GM12878 (cell line): Measurements from ENCODE around the gene TMTC1. TPM values are rescaled to one million over a fixed set of nuclear protein-coding genes. Genes with fewer than 3 reads are reported as not detected.

Experiments used
- JUNB ChIP-seq: IDR thresholded peaks from 2 replicates; pipeline ENCODE4 v1.6.1; 2016; ENCODE audit warnings: antibody characterized with exemption, mild to moderate bottlenecking
- NFYB ChIP-seq: IDR thresholded peaks from 2 replicates; pipeline ENCODE4 v1.6.1; 2011; ENCODE audit warnings: low read depth, mild to moderate bottlenecking, low read length, improper control_type of control experiment, moderate library complexity; ENCODE audit not compliant: insufficient read depth
- STAT1 ChIP-seq: fragments of 450-650 bp; conservative IDR thresholded peaks from 2 replicates; pipeline ENCODE4 v1.6.1; 2014; ENCODE audit warnings: antibody characterized with exemption, mild to moderate bottlenecking
- polyA plus RNA-seq, 11 experiments: library from polyadenylated mRNA; depleted of rRNA in 4 of 11; unstranded in 6 of 11; stranded (reverse) in 5 of 11; fragments of >200 nt; fragmentation: Nextera tagmentation in 4 of 11; fragmentation: Illumina TruSeq in 1 of 11; extraction: Ambion mirVana in 4 of 11; extraction: Trizol in 1 of 11; gene quantifications; 1 replicate in 1 of 11; 2 replicates in 10 of 11; pipeline versions ENCODE4 v1.2.1 to v1.2.3, GENCODE V29; 2011 to 2016; ENCODE audit warnings: inconsistent platforms in 2 of 11, missing spikeins in 2 of 11, low read depth in 1 of 11
- total RNA-seq, 4 experiments: library from RNA; depleted of rRNA in 3 of 4; stranded (reverse); fragments of >200 nt in 3 of 4; fragmentation: Illumina TruSeq in 1 of 4; extraction: Trizol in 1 of 4; gene quantifications; 2 replicates each; pipeline versions ENCODE4 v1.2.1 to v1.2.3, GENCODE V29; 2013 to 2021
- TF ChIP-seq, protein P1 (sequence below): fragments of 450-650 bp; IDR thresholded peaks from 2 replicates; pipeline ENCODE4 v1.6.1; 2016; ENCODE audit warnings: mild to moderate bottlenecking
- TF ChIP-seq, protein P2 (sequence below): fragments of 450-650 bp; IDR thresholded peaks from 2 replicates; pipeline ENCODE4 v1.6.1; 2018; ENCODE audit warnings: mild to moderate bottlenecking, low read depth, moderate library complexity; ENCODE audit not compliant: partially characterized antibody
- TF ChIP-seq, protein P3 (sequence below): fragments of 450-650 bp; IDR thresholded peaks from 2 replicates; pipeline ENCODE4 v1.6.1; 2017; ENCODE audit warnings: mild to moderate bottlenecking, moderate library complexity
- TF ChIP-seq, protein P4 (sequence below): IDR thresholded peaks from 2 replicates; pipeline ENCODE4 v1.6.1; 2011; ENCODE audit warnings: low read depth, mild to moderate bottlenecking, low read length, moderate library complexity, borderline replicate concordance; ENCODE audit errors: extremely low read depth

Gene TMTC1
- total and polyA plus RNA-seq, 10 of the 15 experiments (the other 5 are each of a cell fraction or from before 2014, with no cell fraction given): 0.10 to 20.9 (median 0.57) TPM

DNA sequence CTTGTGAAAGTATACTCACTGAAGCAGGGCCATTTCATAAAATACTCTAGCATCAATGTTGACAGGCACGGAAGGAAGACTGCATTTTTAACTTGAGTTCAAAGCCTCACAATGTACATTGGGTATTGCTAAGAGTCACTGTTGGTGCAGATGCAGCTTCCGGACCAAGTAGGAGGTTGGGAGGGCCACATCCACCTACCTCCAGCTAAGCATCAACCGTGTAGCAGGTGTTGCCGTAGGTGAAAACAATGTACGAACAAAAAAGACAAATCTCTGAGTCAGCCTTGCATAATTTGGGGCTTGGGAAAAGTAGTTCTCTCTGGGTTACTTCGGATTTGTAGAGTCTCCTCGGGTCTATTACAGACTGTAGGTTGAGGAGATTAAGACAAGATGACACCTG, 48.1 kb downstream of the TMTC1 start (continued):
- TF ChIP-seq, protein P1, sequence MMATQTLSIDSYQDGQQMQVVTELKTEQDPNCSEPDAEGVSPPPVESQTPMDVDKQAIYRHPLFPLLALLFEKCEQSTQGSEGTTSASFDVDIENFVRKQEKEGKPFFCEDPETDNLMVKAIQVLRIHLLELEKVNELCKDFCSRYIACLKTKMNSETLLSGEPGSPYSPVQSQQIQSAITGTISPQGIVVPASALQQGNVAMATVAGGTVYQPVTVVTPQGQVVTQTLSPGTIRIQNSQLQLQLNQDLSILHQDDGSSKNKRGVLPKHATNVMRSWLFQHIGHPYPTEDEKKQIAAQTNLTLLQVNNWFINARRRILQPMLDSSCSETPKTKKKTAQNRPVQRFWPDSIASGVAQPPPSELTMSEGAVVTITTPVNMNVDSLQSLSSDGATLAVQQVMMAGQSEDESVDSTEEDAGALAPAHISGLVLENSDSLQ: no peak
- TF ChIP-seq, protein P2, sequence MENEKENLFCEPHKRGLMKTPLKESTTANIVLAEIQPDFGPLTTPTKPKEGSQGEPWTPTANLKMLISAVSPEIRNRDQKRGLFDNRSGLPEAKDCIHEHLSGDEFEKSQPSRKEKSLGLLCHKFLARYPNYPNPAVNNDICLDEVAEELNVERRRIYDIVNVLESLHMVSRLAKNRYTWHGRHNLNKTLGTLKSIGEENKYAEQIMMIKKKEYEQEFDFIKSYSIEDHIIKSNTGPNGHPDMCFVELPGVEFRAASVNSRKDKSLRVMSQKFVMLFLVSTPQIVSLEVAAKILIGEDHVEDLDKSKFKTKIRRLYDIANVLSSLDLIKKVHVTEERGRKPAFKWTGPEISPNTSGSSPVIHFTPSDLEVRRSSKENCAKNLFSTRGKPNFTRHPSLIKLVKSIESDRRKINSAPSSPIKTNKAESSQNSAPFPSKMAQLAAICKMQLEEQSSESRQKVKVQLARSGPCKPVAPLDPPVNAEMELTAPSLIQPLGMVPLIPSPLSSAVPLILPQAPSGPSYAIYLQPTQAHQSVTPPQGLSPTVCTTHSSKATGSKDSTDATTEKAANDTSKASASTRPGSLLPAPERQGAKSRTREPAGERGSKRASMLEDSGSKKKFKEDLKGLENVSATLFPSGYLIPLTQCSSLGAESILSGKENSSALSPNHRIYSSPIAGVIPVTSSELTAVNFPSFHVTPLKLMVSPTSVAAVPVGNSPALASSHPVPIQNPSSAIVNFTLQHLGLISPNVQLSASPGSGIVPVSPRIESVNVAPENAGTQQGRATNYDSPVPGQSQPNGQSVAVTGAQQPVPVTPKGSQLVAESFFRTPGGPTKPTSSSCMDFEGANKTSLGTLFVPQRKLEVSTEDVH: no peak
- TF ChIP-seq, protein P3, sequence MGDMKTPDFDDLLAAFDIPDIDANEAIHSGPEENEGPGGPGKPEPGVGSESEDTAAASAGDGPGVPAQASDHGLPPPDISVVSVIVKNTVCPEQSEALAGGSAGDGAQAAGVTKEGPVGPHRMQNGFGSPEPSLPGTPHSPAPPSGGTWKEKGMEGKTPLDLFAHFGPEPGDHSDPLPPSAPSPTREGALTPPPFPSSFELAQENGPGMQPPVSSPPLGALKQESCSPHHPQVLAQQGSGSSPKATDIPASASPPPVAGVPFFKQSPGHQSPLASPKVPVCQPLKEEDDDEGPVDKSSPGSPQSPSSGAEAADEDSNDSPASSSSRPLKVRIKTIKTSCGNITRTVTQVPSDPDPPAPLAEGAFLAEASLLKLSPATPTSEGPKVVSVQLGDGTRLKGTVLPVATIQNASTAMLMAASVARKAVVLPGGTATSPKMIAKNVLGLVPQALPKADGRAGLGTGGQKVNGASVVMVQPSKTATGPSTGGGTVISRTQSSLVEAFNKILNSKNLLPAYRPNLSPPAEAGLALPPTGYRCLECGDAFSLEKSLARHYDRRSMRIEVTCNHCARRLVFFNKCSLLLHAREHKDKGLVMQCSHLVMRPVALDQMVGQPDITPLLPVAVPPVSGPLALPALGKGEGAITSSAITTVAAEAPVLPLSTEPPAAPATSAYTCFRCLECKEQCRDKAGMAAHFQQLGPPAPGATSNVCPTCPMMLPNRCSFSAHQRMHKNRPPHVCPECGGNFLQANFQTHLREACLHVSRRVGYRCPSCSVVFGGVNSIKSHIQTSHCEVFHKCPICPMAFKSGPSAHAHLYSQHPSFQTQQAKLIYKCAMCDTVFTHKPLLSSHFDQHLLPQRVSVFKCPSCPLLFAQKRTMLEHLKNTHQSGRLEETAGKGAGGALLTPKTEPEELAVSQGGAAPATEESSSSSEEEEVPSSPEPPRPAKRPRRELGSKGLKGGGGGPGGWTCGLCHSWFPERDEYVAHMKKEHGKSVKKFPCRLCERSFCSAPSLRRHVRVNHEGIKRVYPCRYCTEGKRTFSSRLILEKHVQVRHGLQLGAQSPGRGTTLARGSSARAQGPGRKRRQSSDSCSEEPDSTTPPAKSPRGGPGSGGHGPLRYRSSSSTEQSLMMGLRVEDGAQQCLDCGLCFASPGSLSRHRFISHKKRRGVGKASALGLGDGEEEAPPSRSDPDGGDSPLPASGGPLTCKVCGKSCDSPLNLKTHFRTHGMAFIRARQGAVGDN: no peak
- TF ChIP-seq JUNB (no peak), NFYB (no peak), STAT1 (no peak)
- TF ChIP-seq, protein P4, sequence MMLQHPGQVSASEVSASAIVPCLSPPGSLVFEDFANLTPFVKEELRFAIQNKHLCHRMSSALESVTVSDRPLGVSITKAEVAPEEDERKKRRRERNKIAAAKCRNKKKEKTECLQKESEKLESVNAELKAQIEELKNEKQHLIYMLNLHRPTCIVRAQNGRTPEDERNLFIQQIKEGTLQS: no peak
